ENCODE data around the gene PI4K2B.
"Not testable (repeated sequence)": the region's sequence is repeated elsewhere in the genome, so short reads cannot be mapped to it uniquely, and the experiment has no call there.

Gene PI4K2B

GRCh38 chr4:25245181-25245580 is 11.3 kb downstream of the PI4K2B start:
- DNase-seq (ENCODE audit: low read depth) = no peak
- TF ChIP-seq, protein P1, sequence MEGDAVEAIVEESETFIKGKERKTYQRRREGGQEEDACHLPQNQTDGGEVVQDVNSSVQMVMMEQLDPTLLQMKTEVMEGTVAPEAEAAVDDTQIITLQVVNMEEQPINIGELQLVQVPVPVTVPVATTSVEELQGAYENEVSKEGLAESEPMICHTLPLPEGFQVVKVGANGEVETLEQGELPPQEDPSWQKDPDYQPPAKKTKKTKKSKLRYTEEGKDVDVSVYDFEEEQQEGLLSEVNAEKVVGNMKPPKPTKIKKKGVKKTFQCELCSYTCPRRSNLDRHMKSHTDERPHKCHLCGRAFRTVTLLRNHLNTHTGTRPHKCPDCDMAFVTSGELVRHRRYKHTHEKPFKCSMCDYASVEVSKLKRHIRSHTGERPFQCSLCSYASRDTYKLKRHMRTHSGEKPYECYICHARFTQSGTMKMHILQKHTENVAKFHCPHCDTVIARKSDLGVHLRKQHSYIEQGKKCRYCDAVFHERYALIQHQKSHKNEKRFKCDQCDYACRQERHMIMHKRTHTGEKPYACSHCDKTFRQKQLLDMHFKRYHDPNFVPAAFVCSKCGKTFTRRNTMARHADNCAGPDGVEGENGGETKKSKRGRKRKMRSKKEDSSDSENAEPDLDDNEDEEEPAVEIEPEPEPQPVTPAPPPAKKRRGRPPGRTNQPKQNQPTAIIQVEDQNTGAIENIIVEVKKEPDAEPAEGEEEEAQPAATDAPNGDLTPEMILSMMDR (conservative IDR thresholded peaks at IDR 0.05; ENCODE audit: low read depth, low read length) = no peak

GRCh38 chr4:25246680-25247611 is 13.1 kb downstream of the PI4K2B start:
- DNase-seq (ENCODE audit: low read depth) = no peak
- TF ChIP-seq, protein P1 (conservative IDR thresholded peaks at IDR 0.05; ENCODE audit: low read depth, low read length) = no peak
- no peak overlapping the region for H3K4me3 ChIP-seq (ENCODE audit: low read depth, low read length)

More at GRCh38 chr4:25245181-25245580, 11.3 kb downstream of the PI4K2B start:
- no peak overlapping the region for H3K4me3 ChIP-seq (ENCODE audit: low read depth, low read length)

DNA sequence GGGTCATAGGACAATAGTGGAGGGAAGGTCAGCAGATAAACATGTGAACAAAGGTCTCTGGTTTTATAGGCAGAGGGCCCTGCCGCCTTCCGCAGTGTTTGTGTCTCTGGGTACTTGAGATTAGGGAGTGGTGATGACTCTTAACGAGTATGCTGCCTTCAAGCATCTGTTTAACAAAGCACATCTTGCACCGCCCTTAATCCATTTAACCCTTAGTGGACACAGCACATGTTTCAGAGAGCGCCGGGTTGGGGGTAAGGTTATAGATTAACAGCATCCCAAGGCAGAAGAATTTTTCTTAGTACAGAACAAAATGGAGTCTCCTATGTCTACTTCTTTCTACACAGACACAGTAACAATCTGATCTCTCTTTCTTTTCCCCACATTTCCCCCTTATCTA is 15.0 kb downstream of the PI4K2B start:
- not testable (repeated sequence) for H3K4me3 ChIP-seq (ENCODE audit: low read depth, low read length); DNase-seq (ENCODE audit: low read depth)

DNA sequence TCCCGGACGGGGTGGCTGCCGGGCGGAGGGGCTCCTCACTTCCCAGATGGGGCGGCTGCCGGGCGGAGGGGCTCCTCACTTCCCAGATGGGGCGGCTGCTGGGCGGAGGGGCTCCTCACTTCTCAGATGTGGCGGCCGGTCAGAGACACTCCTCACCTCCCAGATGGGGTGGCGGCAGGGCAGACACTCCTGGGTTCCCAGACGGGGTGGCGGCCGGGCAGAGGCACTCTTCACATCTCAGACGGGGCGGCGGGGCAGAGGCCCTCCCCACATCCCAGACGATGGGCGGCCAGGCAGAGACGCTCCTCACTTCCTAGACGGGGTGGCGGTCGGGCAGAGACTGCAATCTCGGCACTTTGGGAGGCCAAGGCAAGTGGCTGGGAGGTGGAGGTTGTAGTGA is 15.7 kb downstream of the PI4K2B start:
- not testable (repeated sequence) for DNase-seq (ENCODE audit: low read depth); H3K4me3 ChIP-seq (ENCODE audit: low read depth, low read length)

DNA sequence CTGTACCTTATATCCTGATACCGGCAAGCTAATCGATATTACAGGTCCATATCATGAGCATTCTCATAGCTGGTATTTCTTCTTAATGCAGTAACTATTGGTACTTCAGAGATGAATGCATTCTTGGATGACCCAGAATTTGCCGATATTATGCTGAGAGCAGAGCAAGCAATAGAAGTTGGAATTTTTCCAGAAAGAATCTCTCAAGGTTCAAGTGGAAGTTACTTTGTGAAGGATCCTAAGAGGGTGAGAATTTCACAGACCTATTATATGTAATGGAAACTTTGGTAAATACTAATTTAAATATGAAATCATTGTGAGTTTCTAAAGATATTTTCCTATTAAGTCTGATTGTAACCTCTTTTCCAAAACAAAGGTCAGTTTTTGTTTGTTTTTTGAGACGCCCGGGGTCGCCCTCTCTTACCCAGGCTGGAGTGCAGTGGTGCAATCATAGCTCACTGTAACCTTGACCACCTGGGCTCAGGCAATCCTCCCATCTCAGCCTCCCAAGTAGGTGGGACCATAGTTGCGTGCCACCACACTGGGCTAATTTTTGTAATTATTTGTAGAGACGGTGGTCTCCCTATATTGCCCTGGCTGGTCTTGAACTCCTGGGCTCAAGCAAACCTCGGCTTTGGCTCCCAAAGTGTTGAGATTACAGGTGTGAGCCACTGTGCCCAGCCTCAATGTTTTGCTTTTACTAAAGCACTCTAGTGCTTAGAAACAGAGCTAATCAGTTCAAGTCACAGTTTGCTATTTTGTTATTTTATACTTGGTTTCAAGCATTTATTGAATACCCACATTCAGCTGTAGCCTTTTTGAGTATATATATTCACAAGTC is 18.6 kb downstream of the PI4K2B start:
- H3K4me3 ChIP-seq (ENCODE audit: low read depth, low read length) = no peak overlapping the region
- TF ChIP-seq, protein P1 (conservative IDR thresholded peaks at IDR 0.05; ENCODE audit: low read depth, low read length) = no peak
- no peak for DNase-seq (ENCODE audit: low read depth)

DNA sequence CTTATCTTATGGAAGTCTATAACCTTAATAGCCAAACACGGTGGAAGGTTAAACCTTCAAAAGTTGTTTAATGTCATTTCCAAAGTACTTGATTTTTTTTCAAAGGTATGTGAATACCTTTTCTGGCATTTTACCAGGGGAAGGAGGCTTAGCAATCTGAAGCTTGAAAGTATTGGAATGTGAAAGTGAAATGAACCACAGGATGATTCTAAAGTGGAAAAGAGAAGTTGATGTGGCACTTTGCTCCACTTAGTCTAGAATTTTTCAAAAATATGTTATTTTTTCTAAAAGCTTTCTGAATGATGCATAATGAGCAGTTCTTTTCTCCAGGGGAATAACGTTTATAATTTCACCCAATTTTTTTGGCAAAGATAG is 19.2 kb downstream of the PI4K2B start:
- TF ChIP-seq, protein P1 (conservative IDR thresholded peaks at IDR 0.05; ENCODE audit: low read depth, low read length) = no peak
- no peak overlapping the region for H3K4me3 ChIP-seq (ENCODE audit: low read depth, low read length)
- peak; percentile 47 for DNase-seq (ENCODE audit: low read depth)

DNA sequence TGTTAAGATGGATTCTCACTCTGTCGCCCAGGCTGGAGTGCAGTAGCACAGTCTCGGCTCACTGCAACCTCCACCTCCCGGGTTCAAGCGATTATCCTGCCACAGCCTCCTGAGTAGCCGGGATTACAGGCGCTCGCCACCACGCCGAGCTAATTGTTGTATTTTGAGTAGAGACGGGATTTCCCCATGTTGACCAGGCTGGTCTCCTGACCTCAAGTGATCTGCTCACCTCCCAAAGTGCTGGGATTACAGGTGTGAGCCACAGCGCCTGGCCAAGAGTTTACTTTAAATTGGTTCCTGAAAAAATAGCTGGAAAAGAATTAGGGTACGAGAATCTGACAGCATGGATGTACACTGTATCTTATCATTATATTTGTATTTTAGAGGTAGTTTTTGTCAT is 20.0 kb downstream of the PI4K2B start:
- not testable (repeated sequence) for DNase-seq (ENCODE audit: low read depth); H3K4me3 ChIP-seq (ENCODE audit: low read depth, low read length)

DNA sequence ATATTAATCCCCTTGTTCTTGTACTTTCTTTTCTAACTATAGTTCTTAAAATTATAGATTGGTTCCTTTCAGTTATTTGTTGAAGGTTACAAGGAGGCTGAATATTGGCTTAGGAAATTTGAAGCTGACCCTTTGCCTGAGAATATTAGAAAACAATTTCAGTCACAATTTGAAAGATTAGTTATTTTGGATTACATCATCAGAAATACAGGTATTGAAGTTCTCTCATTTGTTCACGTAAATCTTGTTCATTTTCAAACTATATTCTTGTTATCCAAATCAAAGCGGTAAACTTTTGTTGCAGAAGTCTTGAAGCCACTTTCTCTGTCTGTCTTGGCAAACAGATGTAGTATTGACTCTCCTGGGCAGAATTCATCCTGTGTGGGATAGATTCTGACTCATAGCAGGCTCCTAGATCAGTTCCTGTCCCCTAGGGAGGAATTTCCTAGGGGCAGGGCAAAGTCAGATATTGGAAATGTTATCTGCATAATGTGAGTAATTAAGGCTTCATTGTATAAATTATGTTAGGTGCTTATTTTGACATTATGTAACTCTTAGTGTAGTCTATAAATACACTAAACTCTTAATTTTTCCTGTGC is 25.2 kb downstream of the PI4K2B start:
- H3K4me3 ChIP-seq (ENCODE audit: low read depth, low read length) = no peak overlapping the region
- DNase-seq (ENCODE audit: low read depth) = peak; percentile 52
- TF ChIP-seq, protein P1 (conservative IDR thresholded peaks at IDR 0.05; ENCODE audit: low read depth, low read length) = no peak

Measured in choroid plexus epithelial cell (primary cell).